HL-60/S4 (cell line): Measurements from ENCODE around the gene TMEM87A.

ENCODE experiments used
- in situ Hi-C: fragments of 300-500 bp; cut with MboI; formaldehyde crosslinking; loops from 2 replicates; pipeline ENCODE4 v1.14.3; 2022; ENCODE audit warnings: low sequenced_read_pairs

Gene TMEM87A

GRCh38 chr15:42166225-42166940 is 106.8 kb downstream of the TMEM87A start:
- in situ Hi-C loops = no loop called here

- in situ Hi-C loops = no loop called here
These were observed 108.1 kb downstream of the TMEM87A start for GRCh38 chr15:42165106-42165505.

GRCh38 chr15:42163947-42164550 is 109.2 kb downstream of the TMEM87A start:
- in situ Hi-C loops = no loop called here

- in situ Hi-C loops = no loop called here
These were observed 109.9 kb downstream of the TMEM87A start for GRCh38 chr15:42163291-42163690.
